Peyer's patch (tissue), 4 donors: Measurements from ENCODE around the gene THSD7A. TPM values are rescaled to one million over a fixed set of nuclear protein-coding genes. Genes with fewer than 3 reads are reported as not detected.
"Not testable (repeated sequence)": the region's sequence is repeated elsewhere in the genome, so short reads cannot be mapped to it uniquely, and the experiment has no call there.

ENCODE experiments used
- DNase-seq, 3 donors: peaks; one replicate each; pipeline ENCODE4 v3.0.0-alpha.2; 2017 to 2019
- H3K27ac ChIP-seq, 4 donors: fragments of 200-600 bp; sonication (generic); one replicate each; pipeline ENCODE4 v1.5.1; 2016 to 2019
- H3K27me3 ChIP-seq, 2 donors: fragments of 200-600 bp; sonication (generic); one replicate each; pipeline ENCODE4 v1.5.1; 2019
- H3K36me3 ChIP-seq, 3 donors: fragments of 200-600 bp; sonication (generic); one replicate each; pipeline ENCODE4 v1.5.1; 2016 to 2019
- H3K4me1 ChIP-seq, 4 donors: fragments of 200-600 bp; sonication (generic); one replicate each; pipeline ENCODE4 v1.5.1; 2016 to 2019
- H3K4me3 ChIP-seq, 4 donors: fragments of 200-600 bp; sonication (generic); 1 replicate in 3 of 4; 2 replicates in 1 of 4; pipeline ENCODE4 v1.5.1; 2016 to 2019; ENCODE audit warnings: mild to moderate bottlenecking in 1 of 4
- H3K9me3 ChIP-seq, 4 donors: fragments of 200-600 bp; sonication (generic); one replicate each; pipeline ENCODE4 v1.5.1; 2016 to 2019; ENCODE audit warnings: mild to moderate bottlenecking in 1 of 4
- POLR2A ChIP-seq, 2 donors: fragments of 450-650 bp; IDR thresholded peaks; one replicate each; pipeline ENCODE4 v1.5.1; 2017; ENCODE audit warnings: antibody characterized with exemption in 2 of 2, mild to moderate bottlenecking in 2 of 2, moderate library complexity in 2 of 2
- total RNA-seq, 4 donors: library from RNA; depleted of rRNA; stranded (reverse); fragments of >200 nt; gene quantifications; one replicate each; pipeline ENCODE4 v1.1.0, GENCODE V29; 2016
- TF ChIP-seq, protein P1 (sequence below), 6 experiments: fragments of 450-650 bp in 4 of 6; fragments of 200-600 bp in 2 of 6; sonication (generic) in 1 of 6; IDR thresholded peaks; one replicate each; pipeline ENCODE4 v1.5.1; 2017 to 2019; ENCODE audit warnings: antibody characterized with exemption in 6 of 6, mild to moderate bottlenecking in 3 of 6, moderate library complexity in 1 of 6

THSD7A gene
- total RNA-seq, 4 donors from 2014 or later, result 0.53 to 4.1 (median 2.1) TPM

DNA sequence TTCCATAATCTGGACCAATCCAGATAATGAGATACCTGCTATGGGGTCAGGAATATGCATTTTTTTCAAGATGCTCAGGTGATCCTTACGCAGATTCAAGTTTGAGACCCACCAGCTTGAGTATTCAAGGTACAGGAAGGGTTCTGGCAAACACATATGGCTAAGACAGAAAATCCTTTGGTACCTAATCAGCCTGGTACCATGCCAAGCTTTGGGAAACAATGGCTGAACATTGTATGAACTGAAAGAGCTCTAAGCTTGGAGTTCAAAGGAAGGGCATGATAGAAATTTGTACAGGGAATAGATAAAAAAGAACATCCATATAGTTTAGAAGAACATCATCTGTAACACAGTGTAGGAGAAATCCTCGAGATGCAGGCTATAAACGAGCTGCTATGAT lies 382.7 kb downstream of the THSD7A start:
- H3K4me3 ChIP-seq, result no peak overlapping the region
- no peaks in the 10 kb centered on the region for H3K36me3 ChIP-seq
- H3K4me1 ChIP-seq, result no peaks in the 10 kb centered on the region
- H3K27me3 ChIP-seq, result no peaks in the 10 kb centered on the region
- H3K27ac ChIP-seq, result no peak overlapping the region
- no peak for DNase-seq
- TF ChIP-seq, protein P1, sequence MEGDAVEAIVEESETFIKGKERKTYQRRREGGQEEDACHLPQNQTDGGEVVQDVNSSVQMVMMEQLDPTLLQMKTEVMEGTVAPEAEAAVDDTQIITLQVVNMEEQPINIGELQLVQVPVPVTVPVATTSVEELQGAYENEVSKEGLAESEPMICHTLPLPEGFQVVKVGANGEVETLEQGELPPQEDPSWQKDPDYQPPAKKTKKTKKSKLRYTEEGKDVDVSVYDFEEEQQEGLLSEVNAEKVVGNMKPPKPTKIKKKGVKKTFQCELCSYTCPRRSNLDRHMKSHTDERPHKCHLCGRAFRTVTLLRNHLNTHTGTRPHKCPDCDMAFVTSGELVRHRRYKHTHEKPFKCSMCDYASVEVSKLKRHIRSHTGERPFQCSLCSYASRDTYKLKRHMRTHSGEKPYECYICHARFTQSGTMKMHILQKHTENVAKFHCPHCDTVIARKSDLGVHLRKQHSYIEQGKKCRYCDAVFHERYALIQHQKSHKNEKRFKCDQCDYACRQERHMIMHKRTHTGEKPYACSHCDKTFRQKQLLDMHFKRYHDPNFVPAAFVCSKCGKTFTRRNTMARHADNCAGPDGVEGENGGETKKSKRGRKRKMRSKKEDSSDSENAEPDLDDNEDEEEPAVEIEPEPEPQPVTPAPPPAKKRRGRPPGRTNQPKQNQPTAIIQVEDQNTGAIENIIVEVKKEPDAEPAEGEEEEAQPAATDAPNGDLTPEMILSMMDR (IDR thresholded peaks at IDR 0.05), result no peak
- no peak for TF ChIP-seq POLR2A (IDR thresholded peaks at IDR 0.05)
- H3K9me3 ChIP-seq, result no peaks in the 10 kb centered on the region

DNA sequence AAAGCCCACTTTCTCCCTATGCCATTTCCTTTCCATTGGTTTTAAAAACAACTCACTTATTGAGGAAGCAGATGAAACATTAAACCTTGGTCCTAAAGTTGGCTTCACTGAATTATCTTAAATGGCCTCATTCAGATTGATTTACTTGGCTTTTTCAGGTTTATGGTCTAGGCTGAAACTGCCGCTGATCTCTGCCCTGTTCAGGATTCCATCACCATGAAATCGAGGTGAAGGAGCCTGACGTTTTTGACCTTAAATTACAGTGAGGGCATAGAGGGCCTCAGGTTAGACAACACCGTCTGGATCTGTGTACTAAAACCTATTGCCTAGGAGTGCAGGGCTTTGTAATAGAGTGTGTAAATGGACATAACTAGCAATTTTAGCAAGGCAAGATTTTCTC lies 383.7 kb downstream of the THSD7A start:
- Histone ChIP-seq H3K9me3 (no peaks in the 10 kb centered on the region), H3K36me3 (no peaks in the 10 kb centered on the region), H3K27me3 (no peaks in the 10 kb centered on the region), H3K4me3 (no peak overlapping the region), H3K4me1 (no peaks in the 10 kb centered on the region), H3K27ac (no peak overlapping the region)
- TF ChIP-seq, protein P1 (IDR thresholded peaks at IDR 0.05), result no peak
- no peak for TF ChIP-seq POLR2A (IDR thresholded peaks at IDR 0.05)
- no peak for DNase-seq

DNA sequence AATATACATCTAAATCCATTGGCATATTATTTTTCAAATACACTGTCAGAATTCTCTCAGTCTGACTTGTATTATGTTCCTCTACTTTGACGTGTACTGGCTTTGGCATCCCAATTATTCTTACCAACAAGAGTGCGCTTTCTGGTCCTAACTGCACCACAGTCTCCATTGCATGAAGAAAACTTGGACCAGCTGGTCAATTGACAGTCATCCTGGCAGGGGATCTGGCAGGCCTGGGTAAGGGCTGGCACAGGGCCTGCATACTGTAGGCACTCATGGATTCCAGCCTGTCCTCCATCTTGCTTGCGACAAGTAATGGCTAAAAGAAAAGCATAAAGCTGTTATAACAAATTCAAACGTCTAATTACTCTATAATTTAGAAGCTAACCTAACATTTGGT lies 384.9 kb downstream of the THSD7A start:
- Histone ChIP-seq H3K4me1 (no peaks in the 10 kb centered on the region), H3K36me3 (no peaks in the 10 kb centered on the region), H3K27me3 (no peaks in the 10 kb centered on the region), H3K4me3 (no peak overlapping the region), H3K27ac (no peak overlapping the region), H3K9me3 (no peaks in the 10 kb centered on the region)
- no peak for TF ChIP-seq POLR2A (IDR thresholded peaks at IDR 0.05)
- TF ChIP-seq, protein P1 (IDR thresholded peaks at IDR 0.05), result no peak
- DNase-seq, result no peak

DNA sequence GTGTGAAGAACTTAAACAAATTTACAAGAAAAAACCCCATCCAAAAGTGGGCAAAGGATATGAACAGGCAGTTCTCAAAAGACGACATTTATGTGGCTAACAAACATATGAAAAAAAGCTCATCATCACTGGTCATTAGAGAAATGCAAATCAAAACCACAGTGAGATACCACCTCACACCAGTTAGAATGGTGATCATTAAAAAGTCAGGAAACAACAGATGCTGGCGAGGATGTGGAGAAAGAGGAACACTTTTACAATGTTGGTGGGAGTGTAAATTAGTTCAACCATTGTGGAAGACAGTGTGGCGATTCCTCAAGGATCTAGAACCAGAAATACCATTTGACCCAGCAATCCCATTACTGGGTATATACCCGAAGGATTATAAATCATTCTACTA lies 388.1 kb downstream of the THSD7A start:
- not testable (repeated sequence) for H3K4me1 ChIP-seq, DNase-seq, H3K36me3 ChIP-seq, H3K4me3 ChIP-seq, H3K9me3 ChIP-seq, H3K27me3 ChIP-seq, H3K27ac ChIP-seq

DNA sequence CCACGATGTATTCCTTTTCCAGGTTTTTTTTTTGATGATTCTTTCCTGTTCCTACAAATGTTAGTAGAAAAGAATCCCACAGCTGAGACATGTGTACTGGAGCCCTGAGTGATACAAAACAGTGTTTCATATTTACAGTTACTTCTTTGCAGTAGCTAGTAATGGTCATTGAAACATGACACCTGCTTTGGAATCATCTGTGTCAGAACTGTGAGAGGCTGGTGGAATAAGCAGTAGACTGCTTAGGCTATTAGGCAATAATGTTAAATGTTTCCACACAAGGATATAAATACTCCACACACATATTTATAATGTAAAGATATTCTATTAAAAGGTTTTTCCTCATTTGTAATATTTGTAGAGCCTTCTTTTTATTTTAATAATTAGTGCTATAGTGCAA lies 394.0 kb downstream of the THSD7A start:
- Histone ChIP-seq H3K27ac (no peak overlapping the region), H3K27me3 (no peaks in the 10 kb centered on the region), H3K4me3 (no peak overlapping the region), H3K4me1 (no peaks in the 10 kb centered on the region), H3K9me3 (no peaks in the 10 kb centered on the region), H3K36me3 (no peaks in the 10 kb centered on the region)
- no peak for DNase-seq
- TF ChIP-seq, protein P1 (IDR thresholded peaks at IDR 0.05), result no peak

DNA sequence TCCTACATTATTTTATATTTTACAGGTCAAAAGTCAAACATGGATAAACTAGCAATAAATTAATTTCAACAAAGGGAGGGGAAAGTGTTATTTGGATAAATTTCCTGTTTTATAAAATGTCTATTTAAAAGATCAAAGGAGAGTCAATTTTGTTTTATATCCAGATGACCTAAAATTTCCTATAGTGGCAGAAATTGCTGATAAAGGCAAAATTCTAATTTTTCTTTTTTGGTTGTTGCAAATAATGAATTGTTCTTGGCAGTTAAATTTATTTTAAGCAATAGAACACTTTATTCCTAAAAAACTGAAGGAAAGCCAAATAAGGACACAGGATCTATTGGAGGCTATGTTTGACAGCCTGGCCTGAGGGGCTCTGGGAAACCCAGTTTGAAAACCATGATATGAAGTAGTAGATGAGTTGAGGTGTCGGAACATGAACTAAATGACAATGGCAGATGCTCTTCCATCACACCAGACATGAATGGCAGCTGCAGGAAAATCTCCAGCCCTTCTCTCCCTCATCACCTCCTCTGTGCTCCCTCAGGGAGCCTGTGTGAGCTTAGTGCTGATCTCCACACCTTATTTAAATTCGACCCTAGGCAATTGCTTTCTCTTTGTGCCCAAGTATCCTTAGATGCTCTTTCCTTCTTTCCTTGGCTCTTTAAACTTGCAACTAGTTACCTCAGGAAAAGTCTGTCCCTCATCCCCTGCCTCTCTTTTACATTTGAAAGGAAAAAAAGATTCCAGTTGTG lies 395.0 kb downstream of the THSD7A start:
- Histone ChIP-seq H3K4me3 (no peak overlapping the region), H3K4me1 (no peaks in the 10 kb centered on the region), H3K9me3 (no peaks in the 10 kb centered on the region), H3K36me3 (no peaks in the 10 kb centered on the region), H3K27ac (no peak overlapping the region), H3K27me3 (no peaks in the 10 kb centered on the region)
- no peak for DNase-seq
- TF ChIP-seq POLR2A (IDR thresholded peaks at IDR 0.05), result no peak
- TF ChIP-seq, protein P1 (IDR thresholded peaks at IDR 0.05), result no peak
